GM21529 (cell line): ENCODE measurements around the gene GALNT7.
"Not testable (repeated sequence)": the region's sequence is repeated elsewhere in the genome, so short reads cannot be mapped to it uniquely, and the experiment has no call there.

ENCODE experiments used
- ATAC-seq: cut with Tn5 transposase; IDR thresholded peaks from one replicate; pipeline ENCODE4 v1.9.1; 2021; ENCODE audit not compliant: unreplicated experiment

GALNT7 gene

DNA sequence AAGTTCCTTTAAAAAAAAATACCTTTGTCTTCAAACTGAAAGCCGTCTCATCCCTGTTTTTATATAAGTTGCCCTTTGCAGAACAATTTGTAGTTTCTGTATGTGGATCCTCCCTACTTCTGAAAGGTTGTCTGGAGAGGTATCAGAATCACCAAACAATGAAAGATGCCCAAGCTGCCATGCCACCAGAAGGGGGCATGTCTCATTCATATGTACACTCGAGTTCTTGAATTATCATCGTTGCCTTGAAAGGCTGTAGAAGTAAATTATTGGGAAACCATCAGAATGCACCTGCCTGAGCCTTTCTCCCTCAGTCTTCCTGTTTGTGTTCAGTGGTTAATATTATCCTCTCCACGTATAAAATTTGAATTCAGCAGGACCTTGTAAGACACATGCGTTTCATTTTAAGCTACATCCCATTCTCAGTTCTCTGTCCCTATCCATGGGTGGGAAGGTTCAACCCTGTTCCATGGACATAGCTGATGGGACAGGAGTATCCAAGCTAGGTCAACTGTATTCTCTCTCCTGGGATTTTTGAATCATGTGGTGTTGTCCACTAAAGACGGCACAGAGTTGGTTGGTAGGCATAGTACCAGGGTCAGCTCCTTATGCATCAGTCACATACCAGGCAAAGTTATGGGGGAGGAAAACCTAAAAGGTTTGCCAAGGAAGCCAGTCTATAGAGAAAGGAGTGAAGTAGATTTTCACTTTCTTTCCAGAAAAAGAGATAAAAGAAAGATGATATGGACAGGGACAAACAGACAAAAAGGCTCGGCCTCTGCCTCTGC lies 24.0 kb downstream of the GALNT7 start:
- ATAC-seq = no peak

DNA sequence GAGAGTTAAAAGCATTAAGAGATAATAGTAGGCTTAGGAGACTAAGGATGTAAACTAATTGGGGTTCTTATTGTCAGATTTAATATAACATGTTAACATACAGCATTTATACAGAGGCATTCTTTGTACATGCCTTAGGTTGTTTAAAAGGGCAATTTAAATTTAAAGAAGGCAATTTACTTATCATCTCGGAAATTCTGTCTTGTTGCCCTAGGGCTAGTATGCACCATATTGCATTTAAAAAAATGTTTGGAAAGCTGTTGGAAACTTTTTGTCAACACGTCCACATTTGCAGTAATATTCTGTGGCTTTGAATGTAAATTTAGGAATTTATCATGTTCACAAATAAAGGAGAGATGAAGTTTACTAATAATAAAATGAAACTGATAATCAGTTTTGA lies 25.5 kb downstream of the GALNT7 start:
- ATAC-seq = no peak

DNA sequence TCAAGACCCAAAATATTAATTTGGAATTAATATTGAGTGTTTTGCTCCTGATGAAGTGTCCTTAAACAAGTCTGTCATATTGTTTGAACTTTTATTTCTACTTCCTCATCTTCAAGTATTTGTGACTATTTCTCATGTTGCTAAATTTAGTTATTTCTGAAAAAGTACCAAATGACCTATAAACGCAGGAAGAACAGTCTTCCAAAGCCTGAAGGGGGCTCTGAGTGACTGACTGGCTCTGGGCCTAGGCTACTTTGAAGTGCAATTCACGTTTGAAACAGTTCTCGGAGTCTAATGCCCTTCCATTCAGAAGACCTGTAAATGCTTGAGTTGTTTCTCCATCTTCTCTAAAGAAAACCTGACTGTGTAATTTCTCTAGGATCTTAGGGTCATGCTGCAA lies 26.5 kb downstream of the GALNT7 start:
- ATAC-seq = peak; percentile 36

DNA sequence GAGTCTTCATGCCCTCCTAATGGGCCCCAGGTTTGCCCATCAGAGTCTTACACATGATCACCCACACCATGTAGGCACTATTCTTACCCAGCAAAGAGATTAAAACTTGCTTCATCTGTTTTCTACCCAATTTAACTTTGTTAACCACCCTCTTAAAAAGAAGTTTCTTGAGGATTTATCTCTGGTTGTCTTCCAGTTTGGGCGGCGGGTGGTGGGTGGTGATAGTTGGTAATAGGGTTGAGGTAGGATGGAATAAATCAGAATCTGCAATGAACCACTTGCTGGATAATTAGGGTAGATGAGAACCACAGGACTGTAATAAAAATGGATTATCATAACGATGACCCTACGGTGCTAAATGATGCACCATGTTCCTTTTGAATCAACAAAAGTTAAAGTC lies 30.9 kb downstream of the GALNT7 start:
- no peak for ATAC-seq

DNA sequence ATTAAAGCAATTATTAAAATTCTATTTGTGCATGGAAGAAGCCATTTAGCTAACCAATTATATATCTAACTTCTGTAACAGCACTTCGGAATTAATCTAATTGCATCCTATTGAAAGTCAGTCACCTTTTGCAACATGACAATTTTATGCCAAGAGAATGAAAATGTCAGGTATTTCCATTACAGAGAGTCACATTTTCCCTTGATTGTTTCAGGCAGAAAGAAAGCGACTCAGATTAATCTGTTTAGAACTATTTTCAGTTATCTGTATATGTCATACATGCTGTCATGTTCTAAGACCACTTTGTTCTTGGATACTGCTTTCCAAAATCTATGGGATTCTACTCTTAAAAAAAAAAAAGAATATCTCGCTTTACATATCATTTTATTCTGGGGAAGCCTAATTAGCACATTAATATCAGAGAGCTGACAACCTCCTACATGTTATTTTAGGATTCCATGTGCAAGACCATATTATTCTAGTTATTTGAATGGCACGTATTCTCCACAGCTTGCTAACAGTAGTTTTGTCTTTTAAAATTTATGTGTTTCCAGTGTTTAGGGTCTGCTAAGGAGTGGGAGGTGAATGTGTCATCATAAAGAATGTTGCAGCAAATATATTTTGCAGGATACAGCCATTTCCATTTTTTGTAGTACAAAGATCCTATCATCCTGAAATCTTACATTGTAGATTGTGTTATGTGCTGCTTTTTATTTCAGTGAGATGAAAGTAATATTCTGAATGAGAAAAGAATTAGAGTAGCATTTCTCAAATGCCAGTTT lies 31.7 kb downstream of the GALNT7 start:
- no peak for ATAC-seq

DNA sequence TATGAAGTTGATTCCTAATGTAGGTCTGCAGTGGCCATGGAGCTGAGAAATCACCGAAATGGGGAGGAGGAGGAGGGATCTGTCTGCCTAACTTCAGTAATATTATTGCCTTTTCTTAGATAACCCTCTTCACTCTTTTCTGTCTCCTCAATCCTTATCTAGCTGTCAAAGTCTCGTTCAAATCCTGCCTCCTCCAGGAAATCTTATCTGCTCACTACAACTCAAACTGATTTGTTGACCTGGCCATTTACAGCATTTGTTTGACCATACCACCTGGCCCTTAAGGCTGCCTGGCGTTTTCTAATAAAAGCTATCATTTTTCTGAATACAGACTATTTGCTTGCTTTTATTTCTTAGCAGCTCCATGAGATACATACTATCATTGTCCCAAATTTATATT lies 33.8 kb downstream of the GALNT7 start:
- ATAC-seq = no peak

DNA sequence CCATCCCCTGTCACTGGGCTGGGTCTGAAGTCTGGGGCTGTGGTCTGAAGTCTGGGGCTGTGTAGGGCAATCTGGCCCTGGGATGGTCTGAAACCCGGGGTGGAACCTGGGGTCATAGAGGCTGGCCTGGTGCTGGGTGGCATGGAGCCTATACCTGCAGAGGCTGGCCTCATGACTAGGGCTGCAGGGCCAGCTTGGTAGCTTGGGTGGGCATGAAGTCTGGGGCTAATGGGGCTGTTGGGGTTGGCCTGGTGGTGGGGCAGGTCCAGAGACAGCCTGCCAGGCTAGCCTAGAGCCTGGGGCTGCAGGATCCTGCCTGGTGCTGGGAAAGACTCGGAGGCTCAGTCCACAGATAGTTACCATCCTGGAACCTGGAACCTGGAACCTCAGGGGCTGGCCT lies 37.0 kb downstream of the GALNT7 start:
- no peak for ATAC-seq

DNA sequence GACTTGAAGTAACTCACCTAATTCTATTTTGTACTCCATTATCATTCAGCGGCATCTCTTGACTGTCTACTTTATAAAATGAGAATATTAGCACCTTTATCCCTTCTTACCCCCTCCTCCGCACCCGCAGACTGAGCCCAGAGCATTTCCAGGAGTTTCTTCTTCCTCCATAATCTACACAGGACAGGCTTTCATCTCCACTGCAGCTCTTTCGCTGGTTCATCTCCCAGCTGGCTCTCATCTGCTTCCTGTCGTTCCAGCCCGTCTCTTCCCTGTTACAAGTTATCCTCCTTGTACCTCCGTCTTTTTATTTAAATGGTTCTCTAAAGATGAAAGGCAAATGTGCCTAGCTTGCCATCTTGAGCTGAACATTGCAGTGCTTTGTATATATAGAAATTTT lies 39.8 kb downstream of the GALNT7 start:
- no peak for ATAC-seq

DNA sequence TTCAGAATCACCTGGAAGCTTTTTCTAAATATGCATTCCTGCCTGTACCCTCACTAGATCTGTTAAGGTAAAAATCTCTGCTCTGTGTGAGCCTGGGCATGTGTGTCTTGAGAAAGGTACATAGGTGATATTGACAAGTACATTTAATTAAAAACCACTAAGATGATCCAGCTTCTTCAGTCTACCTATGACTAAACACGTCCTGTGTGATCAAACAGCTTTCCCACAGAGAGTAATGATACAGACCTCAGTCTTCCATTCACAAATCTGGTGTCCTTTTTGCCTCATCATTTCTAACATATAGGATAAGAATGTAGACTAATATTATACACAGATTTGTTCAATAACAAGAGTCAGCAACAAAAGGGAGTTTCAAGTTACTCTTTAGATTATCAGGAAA lies 42.6 kb downstream of the GALNT7 start:
- ATAC-seq = no peak

DNA sequence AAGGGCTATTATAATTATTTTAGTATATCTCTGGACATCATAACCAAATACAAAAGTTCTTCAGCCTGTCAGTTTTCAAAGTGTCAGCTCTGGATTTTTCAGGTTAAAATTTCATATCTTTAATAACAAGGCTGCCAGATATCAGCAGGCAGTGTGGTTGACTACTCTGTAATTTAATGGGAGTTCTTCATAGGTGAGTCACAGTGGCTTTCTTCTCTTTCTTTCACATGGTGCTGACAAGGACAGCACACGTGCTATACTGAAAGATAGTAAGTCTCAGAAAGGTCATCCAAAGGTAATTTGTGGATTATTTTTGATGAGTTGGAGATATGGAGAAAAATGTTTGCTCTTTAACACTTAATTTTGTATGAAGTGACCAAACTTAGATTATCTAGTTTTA lies 43.2 kb downstream of the GALNT7 start:
- ATAC-seq = no peak

DNA sequence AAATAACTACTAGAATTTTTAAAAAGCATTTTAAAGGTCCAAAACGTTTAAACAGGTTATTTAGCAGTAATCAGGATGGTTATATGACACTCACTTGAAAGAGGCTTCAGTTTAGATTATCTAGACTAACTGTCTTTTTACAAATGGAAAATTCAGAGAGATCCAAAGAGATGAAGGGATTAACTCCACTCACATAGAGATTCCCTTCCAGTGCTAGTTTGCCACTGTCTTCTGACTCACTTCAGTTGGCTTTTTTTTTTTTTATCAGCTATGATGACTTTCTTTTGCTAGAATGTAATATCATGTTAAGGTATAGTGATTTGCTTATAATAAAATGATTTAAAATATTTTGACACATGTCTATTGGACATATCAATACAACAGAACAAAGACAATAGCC lies 43.8 kb downstream of the GALNT7 start:
- no peak for ATAC-seq

DNA sequence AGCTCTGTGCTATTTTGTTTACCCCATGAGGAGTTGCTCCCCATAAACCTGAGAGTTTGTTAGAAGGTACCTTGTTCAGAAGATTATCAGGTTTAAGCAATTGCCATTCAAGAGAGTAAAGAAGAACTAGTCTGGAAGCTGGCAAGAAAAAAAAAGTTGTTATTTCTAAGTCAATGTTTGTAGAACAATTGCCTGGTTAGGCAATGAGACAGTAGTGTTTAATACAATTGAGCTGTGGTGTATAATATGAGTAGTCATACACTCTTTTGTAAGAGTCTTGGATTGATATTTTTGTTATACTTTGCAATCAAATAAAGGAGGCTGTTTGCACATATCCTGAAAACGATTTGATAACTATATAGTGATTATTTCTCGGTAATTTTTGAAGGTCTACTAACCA lies 44.7 kb downstream of the GALNT7 start:
- ATAC-seq = no peak

DNA sequence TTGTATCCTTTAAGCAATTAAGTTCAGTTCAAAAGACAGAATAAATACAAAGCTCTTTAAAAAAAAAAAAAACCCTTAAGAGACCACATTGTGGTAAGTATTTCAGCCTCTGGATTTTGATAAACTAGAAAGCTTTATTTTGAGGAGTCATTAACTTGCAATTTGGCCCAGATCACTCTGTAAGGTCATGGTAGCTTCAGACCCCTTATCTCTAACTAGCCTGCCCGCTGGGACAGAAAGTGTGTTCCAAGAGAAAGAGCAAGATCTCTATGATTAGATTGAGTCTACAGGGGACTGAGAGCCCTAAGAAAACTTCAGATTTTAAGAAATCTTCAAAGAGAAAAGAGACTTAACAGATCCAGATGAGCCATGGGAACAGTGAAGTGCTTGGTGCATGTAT lies 45.6 kb downstream of the GALNT7 start:
- no peak for ATAC-seq

DNA sequence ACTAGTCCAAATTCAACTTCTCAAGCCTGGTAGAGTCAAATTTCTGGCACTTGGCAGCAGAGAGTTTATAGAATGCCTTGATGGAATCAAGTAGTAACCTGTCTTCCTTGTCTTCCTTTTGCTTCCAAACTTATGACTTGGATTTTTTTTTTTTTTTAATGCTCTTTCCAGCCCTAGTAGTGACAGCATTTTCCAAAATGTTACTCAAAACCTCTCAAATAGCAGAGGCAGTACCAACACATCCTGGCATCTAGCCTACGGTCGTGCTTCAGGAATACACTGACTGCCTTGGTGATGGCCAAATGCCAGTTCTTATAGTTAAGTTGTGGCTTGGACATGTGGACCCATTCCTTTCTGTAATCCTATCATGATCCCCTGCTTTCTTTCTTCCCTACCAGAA lies 46.0 kb downstream of the GALNT7 start:
- no peak for ATAC-seq

DNA sequence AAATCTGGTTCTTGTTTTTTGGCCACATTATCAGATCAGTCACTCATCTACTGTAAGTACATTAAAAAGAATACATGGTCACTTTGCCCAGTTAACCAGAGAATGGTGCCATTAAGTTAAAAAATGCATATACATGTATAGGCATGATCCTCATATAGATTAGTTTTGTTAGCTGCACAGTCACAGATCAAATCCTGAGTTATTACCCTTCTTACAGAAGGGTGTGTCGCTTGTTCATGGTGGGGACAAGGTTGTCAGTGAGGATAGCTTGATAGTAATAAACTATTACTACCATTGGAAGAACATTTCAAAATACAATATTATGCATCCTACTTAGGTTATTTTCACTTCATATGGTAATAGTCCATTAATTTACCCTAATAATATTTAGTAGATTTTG lies 48.5 kb downstream of the GALNT7 start:
- ATAC-seq = no peak

DNA sequence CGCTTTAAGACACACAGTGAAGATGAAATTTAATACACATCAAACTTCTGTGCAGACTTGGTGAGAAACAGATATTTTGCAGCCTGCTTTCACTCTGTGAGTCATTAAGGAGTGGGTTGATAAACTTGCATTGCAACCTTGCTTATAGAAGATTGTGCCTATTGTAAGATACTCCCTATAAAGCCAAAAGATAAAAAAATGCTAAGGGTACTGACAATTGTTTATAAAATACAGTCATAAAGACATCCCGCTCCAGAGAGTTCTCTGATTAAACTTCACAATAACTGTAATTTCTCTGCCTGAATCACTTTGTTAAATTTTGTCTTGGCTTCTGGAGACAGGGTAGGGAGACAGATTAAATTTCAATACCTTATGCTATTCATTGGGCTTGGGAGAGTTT lies 49.1 kb downstream of the GALNT7 start:
- no peak for ATAC-seq

DNA sequence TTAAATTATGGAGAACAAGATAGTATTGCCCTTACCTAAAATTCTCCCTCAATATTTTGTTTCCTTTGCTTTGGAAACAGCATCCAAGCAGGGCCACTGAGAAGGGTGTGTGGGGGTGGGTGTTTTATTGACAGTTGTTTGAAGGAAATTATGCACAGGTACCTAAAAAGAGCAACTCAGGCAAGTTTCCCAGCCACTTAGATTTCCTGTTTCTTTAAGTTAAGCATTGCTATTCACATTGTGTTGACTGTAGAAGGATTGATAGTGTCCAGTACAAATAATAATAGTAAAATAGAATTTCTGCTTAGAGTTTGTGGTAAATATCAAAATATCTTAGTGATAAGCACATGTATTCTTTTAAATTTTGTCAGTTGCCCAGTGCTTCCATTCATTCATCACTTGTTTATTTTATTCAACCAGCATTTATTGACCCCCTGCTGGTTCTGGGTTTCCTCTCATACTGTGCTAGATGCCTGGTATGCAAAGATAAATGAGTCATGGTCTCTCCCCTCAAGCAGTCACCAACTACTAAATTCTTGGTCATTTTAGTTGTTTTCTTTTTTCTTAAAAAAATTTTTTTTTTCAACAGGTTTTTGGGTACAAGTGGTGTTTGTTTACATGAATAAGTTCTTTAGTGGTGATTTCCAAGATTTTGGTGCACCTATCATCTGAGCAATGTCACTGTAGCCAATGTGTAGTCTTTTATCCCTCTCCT lies 50.0 kb downstream of the GALNT7 start:
- no peak for ATAC-seq

DNA sequence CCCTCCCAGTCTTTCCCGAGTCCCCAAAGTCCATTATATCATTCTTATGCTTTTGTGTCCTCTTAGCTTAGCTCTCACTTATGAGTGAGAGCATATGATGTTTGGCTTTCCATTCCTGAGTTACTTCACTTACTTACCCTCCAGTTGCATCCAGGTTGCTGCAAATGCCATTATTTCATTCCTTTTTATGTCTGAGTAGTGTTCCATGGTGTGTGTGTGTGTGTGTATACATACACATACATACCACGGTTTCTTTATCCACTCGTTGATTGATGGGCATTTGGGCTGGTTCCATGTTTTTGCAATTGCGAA lies 50.5 kb downstream of the GALNT7 start:
- not testable (repeated sequence) for ATAC-seq

DNA sequence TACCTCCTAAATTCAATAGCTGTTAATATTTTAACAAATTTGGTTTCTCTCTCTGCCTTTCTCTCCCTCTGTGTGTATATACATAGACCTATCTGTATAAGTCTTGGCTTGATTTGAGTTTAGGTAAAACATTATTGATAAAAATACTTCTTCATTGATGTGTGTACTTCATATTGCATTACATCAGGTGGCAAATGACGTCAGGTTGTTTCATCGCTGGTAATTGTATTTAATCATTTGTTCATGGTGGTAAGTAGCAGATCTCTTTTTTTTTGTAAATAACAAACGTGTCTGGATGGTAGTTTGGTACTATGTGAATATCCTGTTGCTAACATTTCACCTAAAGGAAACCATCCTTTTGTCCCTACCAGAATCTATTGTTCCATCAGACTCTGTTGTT lies 55.1 kb downstream of the GALNT7 start:
- ATAC-seq = no peak

DNA sequence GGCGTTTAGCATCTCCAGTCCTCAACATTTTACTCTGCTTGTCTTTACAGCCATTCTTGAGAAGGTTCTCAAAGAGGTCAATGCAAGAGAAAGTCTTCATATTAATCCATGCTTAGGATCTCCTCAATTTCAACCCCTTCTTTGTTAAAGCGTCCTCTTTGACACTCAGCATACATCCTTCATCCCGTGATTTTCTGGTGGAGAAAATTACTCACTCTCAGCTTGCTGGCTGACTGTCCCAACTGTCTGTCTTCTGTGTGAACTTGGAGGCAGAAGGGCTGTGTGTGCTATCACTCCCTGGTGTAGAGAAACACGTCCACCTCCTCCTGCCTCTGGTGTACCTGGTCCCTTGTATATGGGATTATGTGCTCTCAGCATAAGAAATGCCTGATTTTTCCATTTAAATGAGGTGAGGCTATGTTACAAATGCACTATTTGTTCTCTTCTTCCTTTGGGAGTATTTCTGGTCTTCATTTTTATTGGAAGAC lies 57.8 kb downstream of the GALNT7 start:
- no peak for ATAC-seq

DNA sequence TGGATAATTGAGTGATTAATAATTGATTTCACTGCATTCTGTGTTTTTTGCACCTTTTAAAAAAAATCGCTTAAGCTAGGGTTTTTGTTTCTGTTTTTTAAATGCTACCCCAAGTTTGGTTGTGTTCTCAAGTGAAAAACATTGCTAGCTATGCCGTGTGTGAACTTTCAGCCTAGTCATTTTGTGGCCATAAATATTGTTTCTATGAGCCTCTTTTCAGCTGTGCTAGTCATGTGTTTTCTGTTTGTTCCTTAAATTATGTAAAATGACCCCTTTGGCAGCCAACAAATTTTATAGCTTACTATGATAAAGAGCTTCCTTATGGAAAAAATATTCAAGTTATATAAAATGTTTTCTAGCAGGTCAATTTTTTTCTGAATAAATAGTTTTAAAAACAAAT lies 59.1 kb downstream of the GALNT7 start:
- no peak for ATAC-seq

DNA sequence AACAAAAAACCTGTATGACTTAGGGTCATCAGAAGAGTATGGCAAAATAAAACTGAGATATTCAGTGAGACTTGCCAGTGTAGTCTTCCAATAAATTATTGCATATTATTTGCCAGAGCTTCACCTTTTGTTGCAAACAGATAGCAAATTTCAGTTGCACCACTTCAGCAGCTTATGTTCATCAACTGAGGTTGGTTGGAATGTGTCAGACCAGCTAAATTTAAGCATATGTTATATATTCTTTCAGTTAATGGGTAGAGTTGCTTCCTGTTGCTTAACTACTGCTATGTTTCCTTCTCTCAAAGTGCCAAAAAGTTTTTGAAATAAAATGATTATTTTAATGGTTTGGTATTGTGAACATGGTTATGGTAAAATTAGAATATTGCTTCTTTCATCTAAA lies 61.5 kb downstream of the GALNT7 start:
- peak; percentile 59 for ATAC-seq
